SK-MEL-5 (cell line): Measurements from ENCODE around the gene ID2. TPM values are rescaled to one million over a fixed set of nuclear protein-coding genes. Genes with fewer than 3 reads are reported as not detected.

Experiments used
- DNase-seq: peaks from one replicate; pipeline ENCODE4 v3.0.0-alpha.2; 2016; ENCODE audit warnings: low read depth, low spot score
- in situ Hi-C: cut with HindIII; loops from 2 replicates; pipeline ENCODE4 v1.10.0; 2016; ENCODE audit warnings: low sequenced_read_pairs, high pct_unique_total_duplicates, low pct_unique_long_range_greater_than_20kb
- total RNA-seq: library from RNA; depleted of rRNA; stranded (reverse); fragments of >200 nt; shearing (Covaris generic); gene quantifications from 2 replicates; pipeline ENCODE4 v1.2.3, GENCODE V29; 2014

Gene ID2
- total RNA-seq, 1 experiment from 2014 or later, result 61.5 TPM

DNA sequence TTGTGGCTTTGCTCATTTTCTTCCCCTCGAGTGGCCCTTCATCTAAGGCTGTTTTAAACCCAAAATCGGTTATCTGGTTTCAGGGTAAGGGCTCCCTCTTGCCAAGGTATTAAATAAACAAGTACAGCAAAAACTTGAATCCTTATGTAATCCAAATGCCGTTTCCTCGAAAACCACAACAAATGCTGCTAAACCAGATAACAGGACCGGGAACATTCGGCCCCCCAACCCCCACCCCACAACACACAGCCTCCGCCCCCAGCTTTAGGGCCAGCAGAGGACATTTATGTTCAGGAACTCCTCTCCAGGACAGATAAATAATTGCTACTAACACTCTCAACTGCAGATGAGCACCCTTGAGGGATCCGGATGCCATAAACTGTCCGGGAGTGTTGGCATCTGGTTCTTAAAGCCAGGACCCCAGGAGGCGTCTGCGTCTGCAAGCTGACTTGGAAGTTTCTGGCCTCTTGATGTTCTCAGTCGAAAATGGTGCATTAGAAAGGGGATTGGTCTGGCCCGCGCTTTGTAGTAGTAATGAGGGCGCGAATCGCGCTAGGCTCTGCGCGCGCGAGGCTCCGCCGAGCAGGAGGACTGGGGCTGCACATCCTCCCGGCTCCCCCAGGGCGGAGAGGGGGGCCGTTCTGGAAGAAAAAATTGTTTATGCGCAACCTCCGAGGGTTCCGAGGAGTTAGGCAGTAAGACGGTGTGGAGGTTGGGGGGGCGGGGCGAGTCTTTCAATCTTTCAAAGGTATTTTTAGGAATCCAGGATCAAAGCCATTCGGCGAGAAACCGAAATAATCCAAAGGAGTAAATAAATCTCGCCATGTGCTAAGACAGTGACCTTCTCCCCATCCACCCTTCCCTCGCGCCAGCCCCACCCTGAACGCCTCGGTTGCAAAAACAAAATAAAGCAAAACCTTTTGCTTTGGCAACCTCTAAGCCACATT is 3.9 kb upstream of the ID2 start:
- DNase-seq, result peak; percentile 59
- in situ Hi-C loops, result no loop called here

DNA sequence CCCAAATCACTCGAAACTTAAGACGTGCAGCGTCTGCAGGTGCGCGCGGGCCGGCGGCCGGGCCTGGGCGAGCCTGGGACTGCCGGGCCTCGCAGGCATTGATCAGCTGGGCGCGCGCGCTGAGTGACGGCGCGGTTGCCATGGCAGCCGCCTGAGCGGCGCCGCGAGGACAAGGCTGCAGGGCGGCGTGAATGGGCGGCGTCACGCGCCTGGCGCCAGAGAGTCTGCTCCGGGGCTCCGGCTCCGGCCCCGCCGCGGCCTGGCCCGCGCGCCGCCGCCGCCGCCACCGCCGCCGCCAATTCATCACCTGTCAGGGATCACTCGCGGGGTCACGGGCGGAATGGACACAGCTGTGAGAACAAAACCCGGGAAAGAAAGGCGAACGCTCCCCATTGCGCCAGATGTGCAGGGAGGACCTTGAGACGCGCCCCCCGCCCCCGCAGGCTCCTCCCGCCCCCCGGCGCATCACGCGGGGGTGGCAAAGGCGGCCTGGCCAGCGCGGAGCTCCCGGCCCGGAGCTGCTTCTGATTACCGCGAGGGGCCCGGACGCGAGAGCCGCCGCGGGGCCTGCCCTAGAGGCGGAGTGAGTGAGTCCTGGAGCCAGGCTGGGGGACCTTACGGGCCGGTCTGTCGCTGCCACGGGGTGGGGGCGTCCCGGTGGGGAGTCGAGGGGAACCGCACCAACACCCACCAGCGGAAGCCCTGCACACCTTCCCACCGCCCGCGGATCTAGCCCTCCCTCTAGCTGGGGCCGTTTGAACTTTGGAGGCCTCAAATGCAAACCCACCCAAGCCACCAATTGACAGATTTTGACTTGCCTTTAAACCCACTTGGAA is 2.9 kb upstream of the ID2 start:
- in situ Hi-C loops, result no loop called here
- peak; percentile 95 for DNase-seq

DNA sequence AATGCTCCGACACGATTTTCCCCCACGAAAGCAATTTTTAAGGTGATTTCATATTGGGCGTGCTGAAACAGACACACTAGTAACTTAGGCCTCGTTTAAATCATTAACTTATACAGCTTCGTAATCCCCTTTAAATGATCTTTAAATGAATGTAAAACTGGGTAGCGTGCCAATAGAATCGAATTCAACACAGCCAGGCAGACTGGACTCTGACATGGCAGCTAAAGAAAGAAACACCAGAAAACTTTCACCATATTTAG is 2.4 kb upstream of the ID2 start:
- no peak for DNase-seq
- in situ Hi-C loops, result no loop called here

DNA sequence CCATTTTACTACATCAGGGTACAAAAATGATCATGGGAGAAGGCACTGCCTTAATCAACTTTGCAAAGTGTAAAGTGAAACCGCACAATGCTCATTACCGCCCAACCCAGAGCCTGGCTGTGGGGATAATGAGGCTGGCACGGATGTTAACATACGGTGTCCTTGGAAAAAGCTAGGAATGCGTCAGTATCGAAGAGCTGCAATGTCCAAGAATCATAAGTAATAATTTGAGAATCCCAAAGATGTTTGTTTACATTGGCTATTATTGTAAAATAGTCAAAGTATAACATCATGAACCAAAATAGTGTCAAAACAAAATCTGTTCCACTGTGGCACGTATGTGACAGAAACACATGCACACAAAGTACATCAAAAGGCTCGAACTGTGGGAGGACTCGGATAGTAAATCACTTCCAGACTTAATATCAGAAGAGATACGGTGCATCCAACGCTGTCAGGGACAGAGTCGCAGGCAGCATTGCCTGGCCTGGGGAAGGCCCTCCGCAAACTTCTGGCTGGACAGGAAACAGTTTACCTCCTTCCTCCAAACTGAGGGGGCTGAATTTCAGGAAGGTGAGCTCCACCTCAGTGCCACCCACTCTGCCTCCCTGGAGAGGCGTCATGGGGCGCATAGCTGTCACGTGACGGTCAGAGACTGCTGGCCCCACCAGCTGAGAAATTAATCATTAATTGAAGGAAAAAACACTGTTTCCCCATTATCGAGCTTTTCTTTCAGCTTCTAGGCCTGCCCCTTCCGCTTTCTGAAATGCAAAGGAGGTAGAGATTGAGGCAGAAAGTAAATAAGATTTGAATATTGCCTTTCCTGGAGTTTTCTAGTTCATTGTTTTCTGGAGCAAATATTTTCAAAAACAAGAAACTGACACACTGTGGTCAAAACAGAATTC is 1.8 kb upstream of the ID2 start:
- DNase-seq, result peak; percentile 69
- in situ Hi-C loops, result no loop called here

DNA sequence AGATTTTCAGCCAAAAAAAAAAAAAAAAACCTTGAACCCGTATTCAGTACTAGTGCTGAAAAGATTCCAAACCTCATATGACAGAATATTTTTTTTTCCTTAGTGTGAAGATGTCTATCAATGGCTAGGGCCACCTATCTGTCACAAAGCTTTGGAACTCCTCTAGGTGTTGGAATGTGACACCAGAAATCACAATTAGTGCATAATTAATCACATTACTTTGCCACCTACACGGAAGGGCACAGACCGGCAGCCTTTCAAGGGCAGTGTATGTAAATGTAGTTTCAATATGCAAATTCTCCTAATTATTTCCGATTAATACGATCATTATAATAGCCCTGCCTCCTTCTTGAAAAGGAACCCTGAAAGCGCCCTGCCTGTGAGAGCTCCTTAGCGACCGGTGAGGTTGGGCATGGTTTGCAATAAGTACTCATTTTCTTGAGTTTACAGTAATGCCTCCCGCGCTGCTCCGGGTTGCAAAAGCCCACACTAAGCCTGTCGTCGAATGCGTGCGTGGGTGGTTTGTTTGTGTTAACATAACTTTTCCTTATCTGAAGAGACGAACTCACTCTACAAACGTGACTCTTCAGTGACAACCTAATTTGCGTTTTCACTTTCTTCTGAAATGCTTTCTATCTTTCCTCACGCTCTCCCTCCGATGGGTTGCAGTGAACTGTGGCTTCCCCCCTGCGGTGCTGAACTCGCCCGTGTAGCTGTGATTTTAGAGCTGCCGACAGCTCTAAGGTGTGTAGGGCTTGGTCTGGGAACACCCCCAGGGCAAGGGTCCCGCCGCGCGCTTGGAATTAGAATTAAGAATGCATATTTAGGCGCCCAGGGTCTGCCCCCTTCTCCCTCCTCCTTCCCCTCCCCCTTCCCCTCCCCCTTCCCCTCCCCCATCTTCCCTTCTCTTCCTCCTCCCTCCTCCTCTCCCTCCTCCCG is 765 bp upstream of the ID2 start:
- peak; percentile 72 for DNase-seq
- in situ Hi-C loops, result no loop called here

DNA sequence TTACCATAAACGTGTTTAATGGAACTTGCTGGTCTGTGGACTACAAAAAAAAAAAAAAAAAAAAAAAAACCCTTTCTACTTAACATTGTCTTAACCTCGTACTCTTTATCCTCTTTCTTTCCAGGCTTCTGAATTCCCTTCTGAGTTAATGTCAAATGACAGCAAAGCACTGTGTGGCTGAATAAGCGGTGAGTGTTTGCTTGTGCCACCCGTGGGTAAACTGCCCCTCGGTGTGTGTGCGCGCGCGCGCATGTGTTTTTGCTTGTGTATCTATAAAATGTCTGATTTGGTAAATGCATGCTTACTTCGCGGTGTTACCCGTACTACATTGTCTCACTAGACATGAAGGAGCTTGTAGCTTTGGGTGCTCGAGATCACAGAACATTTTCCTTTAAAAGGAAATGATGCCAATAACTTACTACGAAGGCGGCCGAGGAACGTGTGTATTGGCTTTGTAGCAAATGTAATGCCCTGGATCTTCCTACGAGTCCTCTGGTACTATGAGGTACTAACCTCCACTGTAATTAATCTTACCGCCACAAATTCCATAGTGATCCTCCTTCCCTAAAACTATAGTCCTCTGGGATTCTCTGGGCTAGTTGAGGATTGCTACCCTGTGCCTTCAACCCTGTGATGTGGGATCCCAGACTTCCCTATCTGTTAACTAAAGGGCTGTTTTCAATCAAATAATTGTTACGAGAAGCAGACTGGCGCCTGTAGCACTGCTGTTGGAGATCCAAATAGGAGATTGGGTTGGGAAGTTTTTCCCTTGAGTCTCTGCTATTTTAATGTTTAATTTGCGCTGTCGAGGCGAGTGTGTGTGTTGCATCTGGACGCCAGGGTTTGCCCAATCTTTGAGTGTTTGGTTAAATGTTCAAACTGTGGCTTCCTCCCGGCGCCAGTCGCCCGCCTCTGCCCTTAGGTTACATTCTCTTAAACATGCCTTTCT is 1.1 kb downstream of the ID2 start:
- DNase-seq, result peak; percentile 46
- in situ Hi-C loops, result no loop called here

DNA sequence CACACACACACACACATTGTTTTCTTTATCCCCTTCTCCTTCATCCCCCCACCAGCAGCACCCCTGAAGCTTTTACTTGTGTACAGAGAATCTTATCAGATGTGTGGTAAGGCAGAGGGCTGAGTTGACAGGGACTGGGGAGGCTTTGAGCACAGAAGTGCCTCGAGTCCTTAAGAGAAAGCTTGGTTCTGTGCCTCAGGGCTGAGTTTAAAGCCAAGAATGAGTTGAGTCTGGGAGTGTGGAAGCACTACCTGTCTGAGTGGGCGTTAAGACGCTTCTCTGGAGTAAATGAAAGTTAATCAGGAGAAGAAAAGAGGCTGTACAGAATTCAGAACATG is 2.7 kb downstream of the ID2 start:
- in situ Hi-C loops, result no loop called here
- DNase-seq, result no peak

DNA sequence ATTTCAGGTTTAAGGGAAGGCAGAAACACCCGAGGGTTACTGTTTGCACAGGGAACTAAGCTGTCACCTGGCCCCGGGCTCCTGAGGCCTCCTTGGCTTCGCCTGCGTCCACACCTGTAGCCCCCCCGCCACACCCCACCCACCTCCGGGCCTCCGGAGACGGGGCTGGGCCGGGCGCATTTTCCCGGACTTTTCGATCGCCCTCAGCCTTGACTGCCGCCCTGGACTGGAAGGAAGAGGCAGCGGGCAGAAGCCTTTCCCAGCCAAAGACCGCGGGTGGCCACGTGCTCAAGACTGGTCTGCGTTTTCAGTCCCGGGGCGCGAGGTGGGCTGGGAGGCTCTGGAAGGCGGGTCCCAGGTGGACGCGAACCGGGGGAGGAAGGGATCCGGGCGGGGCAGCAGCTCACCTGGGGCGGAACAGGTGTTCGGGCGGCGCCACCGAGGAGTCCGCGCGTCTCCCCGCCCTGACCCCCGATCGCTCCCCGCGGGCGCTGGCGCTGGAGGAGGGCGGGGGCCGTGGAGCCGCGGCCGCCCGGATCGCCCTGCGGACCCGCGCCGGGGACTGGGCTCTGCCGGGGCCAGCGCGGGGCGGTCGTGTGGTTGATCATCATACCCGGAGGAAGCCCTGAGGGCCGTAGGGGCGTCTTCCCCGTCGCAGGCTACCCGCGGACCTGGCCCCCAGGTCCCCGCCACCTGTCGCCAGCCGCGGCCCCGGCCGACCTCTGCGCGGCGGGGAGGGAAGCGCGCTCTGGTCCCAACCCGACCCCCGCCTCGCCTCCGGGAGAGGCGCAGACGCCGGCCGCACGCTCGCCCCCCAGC is 3.2 kb downstream of the ID2 start:
- DNase-seq, result no peak

DNA sequence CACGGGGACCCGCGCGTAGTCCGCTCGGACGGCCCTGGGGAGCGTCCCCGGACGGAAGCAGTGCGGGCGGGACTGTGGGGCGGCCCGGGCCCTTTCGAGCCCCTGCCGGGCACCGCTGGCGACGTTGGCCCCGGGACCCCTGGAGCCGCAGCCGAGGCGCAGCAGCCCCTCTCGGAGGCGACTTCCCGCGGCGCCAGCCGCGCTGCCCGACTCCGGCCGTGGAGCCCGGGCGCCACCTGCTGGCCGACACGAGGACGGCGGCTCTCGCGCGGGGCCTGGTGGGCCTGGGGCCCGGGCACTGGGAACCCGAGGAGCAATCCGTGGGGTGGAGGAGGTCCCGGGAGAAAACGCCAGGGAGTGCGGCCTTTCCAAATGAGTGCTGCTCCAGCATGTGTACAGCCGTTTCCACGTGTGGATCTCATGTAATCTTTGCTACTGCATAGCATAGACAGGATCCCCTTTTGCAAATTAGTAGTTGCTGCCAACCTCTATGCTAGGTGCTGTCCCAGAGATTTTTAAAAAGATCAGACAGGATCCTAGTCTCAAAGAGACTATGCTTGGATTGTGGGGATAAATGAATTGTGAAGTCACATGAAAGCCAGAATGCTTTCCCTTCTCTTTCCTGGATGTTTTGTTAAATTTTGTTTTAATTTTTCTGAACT is 4.0 kb downstream of the ID2 start:
- DNase-seq, result peak; percentile 66
- in situ Hi-C loops, result no loop called here

More for the DNA sequence above, 3.2 kb downstream of the ID2 start:
- in situ Hi-C loops, result no loop called here

DNA sequence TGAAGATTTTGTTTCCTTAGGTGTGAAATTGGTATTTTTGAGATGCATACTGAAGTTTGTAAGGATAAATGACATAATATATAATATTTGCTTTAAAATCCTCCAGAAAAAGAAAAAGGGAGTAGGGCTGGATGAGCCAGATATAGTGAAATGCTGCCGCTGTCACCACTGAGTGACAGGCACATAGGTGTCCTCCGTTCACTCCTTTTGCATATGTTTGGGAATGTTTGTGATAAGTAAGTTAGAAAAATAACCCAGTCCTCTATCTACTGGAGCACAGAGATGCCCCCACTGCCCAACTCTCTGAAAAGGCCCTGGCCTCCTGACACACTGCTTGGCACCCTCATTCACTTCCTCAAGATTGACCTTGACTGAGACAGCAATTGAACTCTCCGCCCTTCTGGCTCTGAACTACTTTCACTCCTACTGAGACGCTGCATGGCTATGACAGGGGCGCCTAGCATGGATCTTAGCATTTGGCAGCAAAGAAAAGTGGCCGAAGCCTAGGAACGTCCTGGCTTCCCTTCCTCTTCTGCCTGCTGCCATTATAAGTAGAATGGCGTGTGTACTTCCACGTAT is 10.1 kb downstream of the ID2 start:
- in situ Hi-C loops, result no loop called here
- no peak for DNase-seq

DNA sequence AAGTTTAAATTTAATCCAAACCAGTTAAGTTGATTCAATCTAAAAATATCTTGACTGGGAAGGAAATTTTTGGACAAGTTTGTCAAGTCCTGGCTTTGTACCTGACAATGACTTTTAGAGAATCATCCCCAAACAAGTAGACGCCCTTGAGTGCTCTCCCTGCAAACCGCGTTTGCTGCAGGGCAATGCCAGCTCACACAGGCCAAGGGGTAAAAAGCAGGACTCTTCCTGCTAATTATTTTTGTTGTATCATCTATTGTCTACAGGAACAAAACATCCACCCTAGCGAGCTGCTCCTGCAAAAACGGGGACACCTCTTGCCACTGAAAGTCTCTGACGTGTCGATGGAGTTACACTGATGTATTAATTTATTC is 10.9 kb downstream of the ID2 start:
- in situ Hi-C loops, result no loop called here
- DNase-seq, result no peak

DNA sequence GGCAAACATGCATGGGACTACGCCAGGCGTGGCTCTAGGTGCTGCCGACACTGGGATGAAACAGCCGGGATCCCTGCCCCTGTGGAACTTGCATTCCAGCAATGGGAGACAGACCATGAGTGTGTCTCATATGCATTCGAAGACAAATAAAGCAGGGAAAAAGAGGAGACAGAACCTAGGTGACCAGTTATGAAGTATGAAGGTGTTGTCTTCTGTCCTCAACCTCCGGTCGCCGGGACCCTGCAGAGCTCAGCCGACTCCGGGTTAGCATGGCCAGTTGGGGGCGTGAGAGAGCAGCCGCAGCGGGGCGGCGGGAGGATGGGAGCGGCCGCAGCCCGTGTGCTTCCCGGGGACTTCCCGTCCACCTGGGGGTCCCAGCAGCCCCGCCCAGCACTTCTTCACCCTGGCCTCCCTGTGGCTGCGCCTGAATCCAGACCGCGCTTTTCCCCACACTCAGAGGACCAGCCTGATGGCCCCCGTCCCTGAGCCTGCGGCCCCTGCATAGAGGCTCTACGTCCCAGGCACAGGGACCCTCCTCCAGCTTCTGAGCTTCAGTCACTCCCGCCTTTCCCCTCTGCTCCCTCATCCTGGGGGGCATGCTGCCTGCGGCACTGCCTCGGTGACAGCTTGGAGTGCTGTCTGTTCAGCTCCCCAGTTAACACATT is 11.4 kb downstream of the ID2 start:
- in situ Hi-C loops, result no loop called here
- peak; percentile 51 for DNase-seq

DNA sequence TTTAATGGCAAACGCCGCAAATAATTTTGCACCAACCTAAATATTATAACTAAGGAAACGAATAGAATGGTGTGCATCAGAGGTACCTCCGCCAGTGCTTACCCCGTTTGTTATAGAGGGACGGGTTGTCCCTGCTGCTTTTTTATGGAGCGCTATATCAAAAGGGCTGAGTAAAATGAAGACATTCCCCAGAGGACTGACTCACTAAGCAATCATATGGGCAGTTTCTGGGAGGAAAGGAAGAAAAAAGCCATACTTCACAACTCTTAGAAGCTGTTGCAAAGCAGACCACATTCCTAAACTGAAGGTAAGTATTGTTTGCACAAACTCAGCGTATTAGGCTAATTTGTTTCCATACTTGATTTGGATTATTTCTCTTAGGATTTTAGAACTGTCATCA is 12.9 kb downstream of the ID2 start:
- no peak for DNase-seq
- in situ Hi-C loops, result no loop called here

DNA sequence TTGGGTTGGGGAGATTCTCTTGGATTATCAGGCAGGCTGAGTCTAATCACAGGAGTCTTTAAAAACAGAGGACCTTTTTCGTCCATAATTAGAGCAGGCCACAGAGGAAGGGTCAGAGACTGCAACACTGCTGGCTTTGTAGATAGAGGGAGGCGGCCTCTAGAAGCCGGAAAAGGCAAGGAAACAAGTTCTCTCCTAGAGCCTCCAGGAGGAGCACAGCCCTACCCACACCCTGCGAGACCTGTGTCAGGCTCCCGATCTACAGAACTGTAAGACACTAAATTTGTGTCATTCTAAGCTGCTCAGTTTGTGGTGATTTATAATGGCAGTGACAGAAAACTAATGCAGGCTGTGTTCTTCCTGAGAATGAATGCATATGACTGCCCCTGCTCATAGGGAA is 15.3 kb downstream of the ID2 start:
- in situ Hi-C loops, result no loop called here
- peak; percentile 45 for DNase-seq
